ENCODE results near the gene PRM1. TPM values are rescaled to one million over a fixed set of nuclear protein-coding genes. Genes with fewer than 3 reads are reported as not detected.

Gene PRM1
- total RNA-seq, 1 experiment from 2014 or later = not detected

- no peaks in the 10 kb centered on the region for H3K79me2 ChIP-seq (ENCODE audit: low read depth)
- H3K27ac ChIP-seq = no peak overlapping the region
- TF ChIP-seq EZH2 (IDR thresholded peaks at IDR 0.05; ENCODE audit: low read depth) = no peak
- TF ChIP-seq, protein P1, sequence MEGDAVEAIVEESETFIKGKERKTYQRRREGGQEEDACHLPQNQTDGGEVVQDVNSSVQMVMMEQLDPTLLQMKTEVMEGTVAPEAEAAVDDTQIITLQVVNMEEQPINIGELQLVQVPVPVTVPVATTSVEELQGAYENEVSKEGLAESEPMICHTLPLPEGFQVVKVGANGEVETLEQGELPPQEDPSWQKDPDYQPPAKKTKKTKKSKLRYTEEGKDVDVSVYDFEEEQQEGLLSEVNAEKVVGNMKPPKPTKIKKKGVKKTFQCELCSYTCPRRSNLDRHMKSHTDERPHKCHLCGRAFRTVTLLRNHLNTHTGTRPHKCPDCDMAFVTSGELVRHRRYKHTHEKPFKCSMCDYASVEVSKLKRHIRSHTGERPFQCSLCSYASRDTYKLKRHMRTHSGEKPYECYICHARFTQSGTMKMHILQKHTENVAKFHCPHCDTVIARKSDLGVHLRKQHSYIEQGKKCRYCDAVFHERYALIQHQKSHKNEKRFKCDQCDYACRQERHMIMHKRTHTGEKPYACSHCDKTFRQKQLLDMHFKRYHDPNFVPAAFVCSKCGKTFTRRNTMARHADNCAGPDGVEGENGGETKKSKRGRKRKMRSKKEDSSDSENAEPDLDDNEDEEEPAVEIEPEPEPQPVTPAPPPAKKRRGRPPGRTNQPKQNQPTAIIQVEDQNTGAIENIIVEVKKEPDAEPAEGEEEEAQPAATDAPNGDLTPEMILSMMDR (conservative IDR thresholded peaks at IDR 0.05) = no peak
- DNase-seq = no peak
- H3K36me3 ChIP-seq (ENCODE audit: low read depth) = no peaks in the 10 kb centered on the region
- peaks cover 10% of the 10 kb centered on the region; the same call in 1 of the 2 replicates for H3K4me1 ChIP-seq (replicated peaks; ENCODE audit: insufficient read depth)
- no TSS peak for BruUV-seq (replicated peaks)
- ChIA-PET CTCF (no interaction called here), POLR2A (ENCODE audit: unreplicated experiment) (no interaction called here)
- no peaks in the 10 kb centered on the region for H3K27me3 ChIP-seq (ENCODE audit: insufficient read depth, low read depth)
- H4K20me1 ChIP-seq (ENCODE audit: insufficient read depth) = no peaks in the 10 kb centered on the region
- no peak overlapping the region for H3K4me2 ChIP-seq
- no peak overlapping the region for H3K4me3 ChIP-seq
- no peaks in the 10 kb centered on the region for H3K9me2 ChIP-seq (ENCODE audit: insufficient read depth)
- no peaks in the 10 kb centered on the region; the same call in 1 of the 2 replicates for H3F3A ChIP-seq (ENCODE audit: insufficient read depth, low read depth)
- no peak overlapping the region for H2AFZ ChIP-seq
- intact Hi-C loops (cut with micrococcal nuclease; ENCODE audit: unreplicated experiment) = loop anchor here (10.0 kb wide), 1 partner anchor 195 kb away; no protein-coding TSS in a partner anchor
- no peaks in the 10 kb centered on the region for H3K9me3 ChIP-seq (ENCODE audit: insufficient read depth, low read depth)
Measured at GRCh38 chr16:11249233-11250061, 31.7 kb downstream of the PRM1 start.

GRCh38 chr16:11248133-11248532 lies 33.0 kb downstream of the PRM1 start:
- H3K4me2 ChIP-seq = no peak overlapping the region
- no peaks in the 10 kb centered on the region for H4K20me1 ChIP-seq (ENCODE audit: insufficient read depth)
- intact Hi-C loops (cut with micrococcal nuclease; ENCODE audit: unreplicated experiment) = no loop called here
- H3F3A ChIP-seq (ENCODE audit: insufficient read depth, low read depth) = no peaks in the 10 kb centered on the region; the same call in 1 of the 2 replicates
- TF ChIP-seq, protein P1 (conservative IDR thresholded peaks at IDR 0.05) = no peak
- TF ChIP-seq EZH2 (IDR thresholded peaks at IDR 0.05; ENCODE audit: low read depth) = no peak
- no peaks in the 10 kb centered on the region for H3K27me3 ChIP-seq (ENCODE audit: insufficient read depth, low read depth)
- H3K4me1 ChIP-seq (replicated peaks; ENCODE audit: insufficient read depth) = no peaks in the 10 kb centered on the region
- no peak overlapping the region for H3K27ac ChIP-seq
- DNase-seq = no peak
- no peak overlapping the region for H2AFZ ChIP-seq
- ChIA-PET POLR2A (ENCODE audit: unreplicated experiment) (no interaction called here), CTCF (interaction anchor here (0.7 kb wide), 1 partner anchor 53 kb away, joined by 4 read pairs; no protein-coding TSS in a partner anchor)
- H3K79me2 ChIP-seq (ENCODE audit: low read depth) = no peaks in the 10 kb centered on the region
- no peaks in the 10 kb centered on the region for H3K9me3 ChIP-seq (ENCODE audit: insufficient read depth, low read depth)
- no TSS peak for BruUV-seq (replicated peaks)
- H3K36me3 ChIP-seq (ENCODE audit: low read depth) = no peaks in the 10 kb centered on the region
- H3K4me3 ChIP-seq = no peak overlapping the region
- H3K9me2 ChIP-seq (ENCODE audit: insufficient read depth) = no peaks in the 10 kb centered on the region

GRCh38 chr16:11245988-11246387 lies 35.1 kb downstream of the PRM1 start:
- Histone ChIP-seq H3K27ac (no peak overlapping the region), H3K79me2 (ENCODE audit: low read depth) (no peaks in the 10 kb centered on the region), H3K4me1 (replicated peaks; ENCODE audit: insufficient read depth) (no peaks in the 10 kb centered on the region), H3K27me3 (ENCODE audit: insufficient read depth, low read depth) (no peaks in the 10 kb centered on the region), H4K20me1 (ENCODE audit: insufficient read depth) (no peaks in the 10 kb centered on the region), H2AFZ (no peak overlapping the region), H3K9me3 (ENCODE audit: insufficient read depth, low read depth) (no peaks in the 10 kb centered on the region), H3K9me2 (ENCODE audit: insufficient read depth) (no peaks in the 10 kb centered on the region), H3F3A (ENCODE audit: insufficient read depth, low read depth) (no peaks in the 10 kb centered on the region), H3K4me3 (no peak overlapping the region), H3K4me2 (no peak overlapping the region), H3K36me3 (ENCODE audit: low read depth) (no peaks in the 10 kb centered on the region)
- CTCF ChIA-PET = no interaction called here
- BruUV-seq (replicated peaks) = no TSS peak
- no peak for DNase-seq
- intact Hi-C loops (cut with micrococcal nuclease; ENCODE audit: unreplicated experiment) = no loop called here
- TF ChIP-seq, protein P1 (conservative IDR thresholded peaks at IDR 0.05) = no peak
- TF ChIP-seq EZH2 (IDR thresholded peaks at IDR 0.05; ENCODE audit: low read depth) = no peak
- POLR2A ChIA-PET (ENCODE audit: unreplicated experiment) = interaction anchor here (0.9 kb wide), 1 partner anchor 10 kb away, joined by 4 read pairs; the partner anchor contains the start of gene SOCS1

Data from PC-9 (cell line).